Measurements from ENCODE around the gene SNCA.

Gene SNCA

GRCh38 chr4:89715631-89716030 is 121.3 kb downstream of the SNCA start:
- Histone ChIP-seq H3F3A (ENCODE audit: insufficient read depth, low read length) (no peaks in the 10 kb centered on the region), H3K9ac (ENCODE audit: low read length) (no peak overlapping the region), H3K9me3 (ENCODE audit: low read length) (no peaks in the 10 kb centered on the region), H3K79me2 (ENCODE audit: insufficient read depth, low read length) (no peaks in the 10 kb centered on the region), H3K4me3 (ENCODE audit: low read depth, low read length, poor library complexity, severe bottlenecking) (no peak overlapping the region), H2AFZ (ENCODE audit: low read length) (no peak overlapping the region), H3K27ac (ENCODE audit: low read depth, low read length, poor library complexity, severe bottlenecking) (no peak overlapping the region), H3K36me3 (ENCODE audit: insufficient read depth, low read length) (no peaks in the 10 kb centered on the region), H3K4me2 (ENCODE audit: low read length) (no peak overlapping the region), H3K9me2 (ENCODE audit: low read depth, low read length) (no peaks in the 10 kb centered on the region), H3K27me3 (ENCODE audit: insufficient read depth, low read length) (no peaks in the 10 kb centered on the region), H4K20me1 (ENCODE audit: insufficient read depth, low read length) (no peaks in the 10 kb centered on the region), H3K4me1 (ENCODE audit: insufficient read depth, low read length, severe bottlenecking) (no peaks in the 10 kb centered on the region)
- TF ChIP-seq EZH2 (IDR thresholded peaks at IDR 0.05; ENCODE audit: borderline replicate concordance, low read length) (no peak), CTCF (IDR thresholded peaks at IDR 0.05; ENCODE audit: low read length) (no peak)

GRCh38 chr4:89712827-89713226 is 124.1 kb downstream of the SNCA start:
- Histone ChIP-seq H3K79me2 (ENCODE audit: insufficient read depth, low read length) (no peaks in the 10 kb centered on the region), H3K4me1 (ENCODE audit: insufficient read depth, low read length, severe bottlenecking) (no peaks in the 10 kb centered on the region)

GRCh38 chr4:89712141-89712540 is 124.8 kb downstream of the SNCA start:
- H3K27ac ChIP-seq (ENCODE audit: low read depth, low read length, poor library complexity, severe bottlenecking) = no peak overlapping the region
- no peaks in the 10 kb centered on the region for H3K9me2 ChIP-seq (ENCODE audit: low read depth, low read length)
- H3F3A ChIP-seq (ENCODE audit: insufficient read depth, low read length) = no peaks in the 10 kb centered on the region
- no peak overlapping the region for H3K9ac ChIP-seq (ENCODE audit: low read length)
- H3K27me3 ChIP-seq (ENCODE audit: insufficient read depth, low read length) = no peaks in the 10 kb centered on the region
- TF ChIP-seq EZH2 (IDR thresholded peaks at IDR 0.05; ENCODE audit: borderline replicate concordance, low read length) = no peak
- no peaks in the 10 kb centered on the region for H3K36me3 ChIP-seq (ENCODE audit: insufficient read depth, low read length)
- H3K79me2 ChIP-seq (ENCODE audit: insufficient read depth, low read length) = no peaks in the 10 kb centered on the region
- H3K9me3 ChIP-seq (ENCODE audit: low read length) = no peaks in the 10 kb centered on the region
- no peaks in the 10 kb centered on the region for H4K20me1 ChIP-seq (ENCODE audit: insufficient read depth, low read length)
- H3K4me1 ChIP-seq (ENCODE audit: insufficient read depth, low read length, severe bottlenecking) = no peaks in the 10 kb centered on the region
- H3K4me3 ChIP-seq (ENCODE audit: low read depth, low read length, poor library complexity, severe bottlenecking) = no peak overlapping the region
- H2AFZ ChIP-seq (ENCODE audit: low read length) = no peak overlapping the region
- H3K4me2 ChIP-seq (ENCODE audit: low read length) = no peak overlapping the region

More at GRCh38 chr4:89712827-89713226, 124.1 kb downstream of the SNCA start:
- Histone ChIP-seq H2AFZ (ENCODE audit: low read length) (no peak overlapping the region), H3K9ac (ENCODE audit: low read length) (no peak overlapping the region), H3K4me3 (ENCODE audit: low read depth, low read length, poor library complexity, severe bottlenecking) (no peak overlapping the region), H3F3A (ENCODE audit: insufficient read depth, low read length) (no peaks in the 10 kb centered on the region), H3K4me2 (ENCODE audit: low read length) (no peak overlapping the region), H4K20me1 (ENCODE audit: insufficient read depth, low read length) (no peaks in the 10 kb centered on the region), H3K9me3 (ENCODE audit: low read length) (no peaks in the 10 kb centered on the region), H3K9me2 (ENCODE audit: low read depth, low read length) (no peaks in the 10 kb centered on the region), H3K27me3 (ENCODE audit: insufficient read depth, low read length) (no peaks in the 10 kb centered on the region), H3K36me3 (ENCODE audit: insufficient read depth, low read length) (no peaks in the 10 kb centered on the region), H3K27ac (ENCODE audit: low read depth, low read length, poor library complexity, severe bottlenecking) (no peak overlapping the region)
- no peak for TF ChIP-seq CTCF (IDR thresholded peaks at IDR 0.05; ENCODE audit: low read length)

- no peak overlapping the region for H3K4me2 ChIP-seq (ENCODE audit: low read length)
- TF ChIP-seq CTCF (IDR thresholded peaks at IDR 0.05; ENCODE audit: low read length) (no peak), EZH2 (IDR thresholded peaks at IDR 0.05; ENCODE audit: borderline replicate concordance, low read length) (no peak)
- H4K20me1 ChIP-seq (ENCODE audit: insufficient read depth, low read length) = no peaks in the 10 kb centered on the region
- H3K79me2 ChIP-seq (ENCODE audit: insufficient read depth, low read length) = no peaks in the 10 kb centered on the region
- H3K4me1 ChIP-seq (ENCODE audit: insufficient read depth, low read length, severe bottlenecking) = no peaks in the 10 kb centered on the region
- no peak overlapping the region for H3K27ac ChIP-seq (ENCODE audit: low read depth, low read length, poor library complexity, severe bottlenecking)
- no peaks in the 10 kb centered on the region for H3K27me3 ChIP-seq (ENCODE audit: insufficient read depth, low read length)
- H3F3A ChIP-seq (ENCODE audit: insufficient read depth, low read length) = no peaks in the 10 kb centered on the region
- H3K9me2 ChIP-seq (ENCODE audit: low read depth, low read length) = no peaks in the 10 kb centered on the region
- H3K36me3 ChIP-seq (ENCODE audit: insufficient read depth, low read length) = no peaks in the 10 kb centered on the region
- H2AFZ ChIP-seq (ENCODE audit: low read length) = no peak overlapping the region
- H3K9me3 ChIP-seq (ENCODE audit: low read length) = no peaks in the 10 kb centered on the region
- no peak overlapping the region for H3K4me3 ChIP-seq (ENCODE audit: low read depth, low read length, poor library complexity, severe bottlenecking)
- no peak overlapping the region for H3K9ac ChIP-seq (ENCODE audit: low read length)
Measured at GRCh38 chr4:89708903-89709421, 128.0 kb downstream of the SNCA start.
